HL-60 (cell line): ENCODE results near the gene HTRA1.

Source experiments
- DNase-seq, 2 experiments: peaks; one replicate each; pipeline ENCODE4 v3.0.0-alpha.2; 2010 to 2020; ENCODE audit warnings: low read depth in 1 of 2, low spot score in 1 of 2
- H3K27ac ChIP-seq: fragments of 250-450 bp; sonication (Bioruptor Pico); replicated peaks from 2 replicates; pipeline ENCODE4 v1.5.1; 2020; ENCODE audit warnings: mild to moderate bottlenecking, moderate library complexity
- H3K27me3 ChIP-seq: fragments of 250-450 bp; sonication (Bioruptor Pico); 2 replicates; pipeline ENCODE4 v1.5.1; 2021; ENCODE audit warnings: mild to moderate bottlenecking, moderate library complexity; ENCODE audit not compliant: insufficient read depth, poor library complexity, severe bottlenecking
- H3K4me3 ChIP-seq: replicated peaks from 2 replicates; pipeline ENCODE4 v1.5.1; 2011; ENCODE audit warnings: mild to moderate bottlenecking, control low read depth, low read length; ENCODE audit not compliant: insufficient read depth
- GABPA ChIP-seq: IDR thresholded peaks from 2 replicates; pipeline ENCODE4 v1.6.1; 2012; ENCODE audit warnings: low read depth
- POLR2AphosphoS5 ChIP-seq: IDR thresholded peaks from 2 replicates; pipeline ENCODE4 v1.6.1; 2012; ENCODE audit warnings: low read depth
- SPI1 ChIP-seq: IDR thresholded peaks from 2 replicates; pipeline ENCODE4 v1.6.1; 2012; ENCODE audit warnings: low read depth, mild to moderate bottlenecking, borderline replicate concordance
- TF ChIP-seq, protein P1 (sequence below): IDR thresholded peaks from one replicate; pipeline ENCODE4 v1.5.1; 2011; ENCODE audit warnings: low read length, control low read depth, inconsistent platforms; ENCODE audit not compliant: insufficient read depth
- TF ChIP-seq, protein P2 (sequence below): IDR thresholded peaks from 2 replicates; pipeline ENCODE4 v1.6.1; 2012; ENCODE audit warnings: low read depth; ENCODE audit not compliant: insufficient replicate concordance

HTRA1 gene

GRCh38 chr10:122480146-122480833 lies 18.9 kb downstream of the HTRA1 start:
- Histone ChIP-seq H3K27ac (no peak overlapping the region), H3K4me3 (no peak overlapping the region), H3K27me3 (no peaks in the 10 kb centered on the region)
- no peak for TF ChIP-seq GABPA
- no peak for TF ChIP-seq POLR2AphosphoS5
- TF ChIP-seq SPI1 = no peak
- TF ChIP-seq, protein P1, sequence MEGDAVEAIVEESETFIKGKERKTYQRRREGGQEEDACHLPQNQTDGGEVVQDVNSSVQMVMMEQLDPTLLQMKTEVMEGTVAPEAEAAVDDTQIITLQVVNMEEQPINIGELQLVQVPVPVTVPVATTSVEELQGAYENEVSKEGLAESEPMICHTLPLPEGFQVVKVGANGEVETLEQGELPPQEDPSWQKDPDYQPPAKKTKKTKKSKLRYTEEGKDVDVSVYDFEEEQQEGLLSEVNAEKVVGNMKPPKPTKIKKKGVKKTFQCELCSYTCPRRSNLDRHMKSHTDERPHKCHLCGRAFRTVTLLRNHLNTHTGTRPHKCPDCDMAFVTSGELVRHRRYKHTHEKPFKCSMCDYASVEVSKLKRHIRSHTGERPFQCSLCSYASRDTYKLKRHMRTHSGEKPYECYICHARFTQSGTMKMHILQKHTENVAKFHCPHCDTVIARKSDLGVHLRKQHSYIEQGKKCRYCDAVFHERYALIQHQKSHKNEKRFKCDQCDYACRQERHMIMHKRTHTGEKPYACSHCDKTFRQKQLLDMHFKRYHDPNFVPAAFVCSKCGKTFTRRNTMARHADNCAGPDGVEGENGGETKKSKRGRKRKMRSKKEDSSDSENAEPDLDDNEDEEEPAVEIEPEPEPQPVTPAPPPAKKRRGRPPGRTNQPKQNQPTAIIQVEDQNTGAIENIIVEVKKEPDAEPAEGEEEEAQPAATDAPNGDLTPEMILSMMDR = no peak
- TF ChIP-seq, protein P2, sequence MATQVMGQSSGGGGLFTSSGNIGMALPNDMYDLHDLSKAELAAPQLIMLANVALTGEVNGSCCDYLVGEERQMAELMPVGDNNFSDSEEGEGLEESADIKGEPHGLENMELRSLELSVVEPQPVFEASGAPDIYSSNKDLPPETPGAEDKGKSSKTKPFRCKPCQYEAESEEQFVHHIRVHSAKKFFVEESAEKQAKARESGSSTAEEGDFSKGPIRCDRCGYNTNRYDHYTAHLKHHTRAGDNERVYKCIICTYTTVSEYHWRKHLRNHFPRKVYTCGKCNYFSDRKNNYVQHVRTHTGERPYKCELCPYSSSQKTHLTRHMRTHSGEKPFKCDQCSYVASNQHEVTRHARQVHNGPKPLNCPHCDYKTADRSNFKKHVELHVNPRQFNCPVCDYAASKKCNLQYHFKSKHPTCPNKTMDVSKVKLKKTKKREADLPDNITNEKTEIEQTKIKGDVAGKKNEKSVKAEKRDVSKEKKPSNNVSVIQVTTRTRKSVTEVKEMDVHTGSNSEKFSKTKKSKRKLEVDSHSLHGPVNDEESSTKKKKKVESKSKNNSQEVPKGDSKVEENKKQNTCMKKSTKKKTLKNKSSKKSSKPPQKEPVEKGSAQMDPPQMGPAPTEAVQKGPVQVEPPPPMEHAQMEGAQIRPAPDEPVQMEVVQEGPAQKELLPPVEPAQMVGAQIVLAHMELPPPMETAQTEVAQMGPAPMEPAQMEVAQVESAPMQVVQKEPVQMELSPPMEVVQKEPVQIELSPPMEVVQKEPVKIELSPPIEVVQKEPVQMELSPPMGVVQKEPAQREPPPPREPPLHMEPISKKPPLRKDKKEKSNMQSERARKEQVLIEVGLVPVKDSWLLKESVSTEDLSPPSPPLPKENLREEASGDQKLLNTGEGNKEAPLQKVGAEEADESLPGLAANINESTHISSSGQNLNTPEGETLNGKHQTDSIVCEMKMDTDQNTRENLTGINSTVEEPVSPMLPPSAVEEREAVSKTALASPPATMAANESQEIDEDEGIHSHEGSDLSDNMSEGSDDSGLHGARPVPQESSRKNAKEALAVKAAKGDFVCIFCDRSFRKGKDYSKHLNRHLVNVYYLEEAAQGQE = no peak
- DNase-seq = no peak

GRCh38 chr10:122481296-122482056 lies 20.1 kb downstream of the HTRA1 start:
- no peak overlapping the region for H3K4me3 ChIP-seq
- no peak for DNase-seq
- no peaks in the 10 kb centered on the region for H3K27me3 ChIP-seq
- no peak overlapping the region for H3K27ac ChIP-seq
- TF ChIP-seq GABPA = no peak
- TF ChIP-seq, protein P2 = no peak
- no peak for TF ChIP-seq SPI1
- TF ChIP-seq, protein P1 = no peak
- no peak for TF ChIP-seq POLR2AphosphoS5

- no peak overlapping the region for H3K27ac ChIP-seq
- no peak for TF ChIP-seq POLR2AphosphoS5
- no peak overlapping the region for H3K4me3 ChIP-seq
- H3K27me3 ChIP-seq = no peaks in the 10 kb centered on the region
- no peak for DNase-seq
These were observed 23.1 kb downstream of the HTRA1 start for GRCh38 chr10:122484276-122485060.

- H3K4me3 ChIP-seq = no peak overlapping the region
- H3K27me3 ChIP-seq = no peaks in the 10 kb centered on the region
- TF ChIP-seq GABPA = no peak
- TF ChIP-seq POLR2AphosphoS5 = no peak
- TF ChIP-seq SPI1 = peak; percentile 96
- TF ChIP-seq, protein P2 = no peak
- TF ChIP-seq, protein P1 = no peak
- no peak overlapping the region for H3K27ac ChIP-seq
- DNase-seq = peak in 1 of 2 experiments; percentile 15
These were observed 24.3 kb downstream of the HTRA1 start for GRCh38 chr10:122485670-122486069.
